PC-9 (cell line): ENCODE results near the gene AP1B1. TPM values are rescaled to one million over a fixed set of nuclear protein-coding genes. Genes with fewer than 3 reads are reported as not detected.

Experiments
- BruUV-seq: library from RNA; stranded (reverse); fragments of 400-500 nt; replicated peaks from 2 replicates; lab custom pipeline; 2021; lab: Mats Ljungman, UMichigan
- CTCF ChIA-PET: fragments of 300-600 bp; sonication (Branson Sonifier 250); formaldehyde crosslinking; loops from one replicate; lab custom pipeline; 2022; ENCODE audit warnings: antibody characterized with exemption; lab: Charles Lee
- POLR2A ChIA-PET: fragments of 300-600 bp; sonication (Branson Sonifier 250); formaldehyde crosslinking; loops from one replicate; lab custom pipeline; 2022; ENCODE audit warnings: antibody characterized with exemption; ENCODE audit not compliant: unreplicated experiment; lab: Charles Lee
- DNase-seq, 2 experiments: peaks; one replicate each; pipeline versions ENCODE4 v3.0.0 to v3.0.0-alpha.2; 2015 to 2022; ENCODE audit warnings: mixed read lengths in 1 of 2
- H2AFZ ChIP-seq: fragments of 200-600 bp; sonication (generic); 2 replicates; pipeline ENCODE4 v1.8.1; 2017; ENCODE audit warnings: antibody characterized with exemption
- H3F3A ChIP-seq: fragments of 200-600 bp; sonication (generic); 2 replicates; pipeline ENCODE4 v1.8.1; 2017; ENCODE audit warnings: antibody characterized with exemption, mild to moderate bottlenecking, low read depth; ENCODE audit not compliant: insufficient read depth
- H3K27ac ChIP-seq: fragments of 200-600 bp; sonication (generic); 2 replicates; pipeline ENCODE4 v1.6.1; 2016; ENCODE audit warnings: mixed run types
- H3K27me3 ChIP-seq: fragments of 200-600 bp; sonication (generic); 2 replicates; pipeline ENCODE4 v1.6.1; 2016; ENCODE audit warnings: low read depth, mixed run types; ENCODE audit not compliant: insufficient read depth
- H3K36me3 ChIP-seq: fragments of 200-600 bp; sonication (generic); 2 replicates; pipeline ENCODE4 v1.6.1; 2016; ENCODE audit warnings: low read depth, mixed run types
- H3K4me1 ChIP-seq: fragments of 200-600 bp; sonication (generic); replicated peaks from 2 replicates; pipeline ENCODE4 v1.6.1; 2016; ENCODE audit warnings: mixed run types; ENCODE audit not compliant: insufficient read depth
- H3K4me2 ChIP-seq: fragments of 200-600 bp; sonication (generic); 2 replicates; pipeline ENCODE4 v1.6.1; 2017; ENCODE audit warnings: mixed run types
- H3K4me3 ChIP-seq: fragments of 200-600 bp; sonication (generic); 2 replicates; pipeline ENCODE4 v1.6.1; 2016; ENCODE audit warnings: mixed run types
- H3K79me2 ChIP-seq: fragments of 200-600 bp; sonication (generic); 2 replicates; pipeline ENCODE4 v1.6.1; 2017; ENCODE audit warnings: low read depth, mixed run types
- H3K9me2 ChIP-seq: fragments of 200-600 bp; sonication (generic); 2 replicates; pipeline ENCODE4 v1.8.1; 2017; ENCODE audit warnings: mild to moderate bottlenecking; ENCODE audit not compliant: insufficient read depth
- H3K9me3 ChIP-seq: fragments of 200-600 bp; sonication (generic); 2 replicates; pipeline ENCODE4 v1.8.1; 2016; ENCODE audit warnings: low read depth; ENCODE audit not compliant: insufficient read depth
- H4K20me1 ChIP-seq: fragments of 200-600 bp; sonication (generic); 2 replicates; pipeline ENCODE4 v1.8.1; 2017; ENCODE audit not compliant: insufficient read depth
- EZH2 ChIP-seq: fragments of 200-600 bp; sonication (generic); IDR thresholded peaks from 2 replicates; pipeline ENCODE4 v1.8.0; 2017; ENCODE audit warnings: antibody characterized with exemption, low read depth
- intact Hi-C: fragments of 100-400 bp; cut with micrococcal nuclease; formaldehyde crosslinking; loops from one replicate; pipeline ENCODE4 v1.10.0; 2022; ENCODE audit not compliant: unreplicated experiment
- total RNA-seq: library from RNA; stranded (reverse); gene quantifications from 2 replicates; pipeline ENCODE4 v1.2.3, GENCODE V29; 2021
- TF ChIP-seq, protein P1 (sequence below): fragments of 200-600 bp; sonication (generic); conservative IDR thresholded peaks from 2 replicates; pipeline ENCODE4 v1.6.1; 2017; ENCODE audit warnings: mixed run types, antibody characterized with exemption, mild to moderate bottlenecking, moderate library complexity

Gene AP1B1
- total RNA-seq, 1 experiment from 2014 or later: 50.8 TPM

DNA sequence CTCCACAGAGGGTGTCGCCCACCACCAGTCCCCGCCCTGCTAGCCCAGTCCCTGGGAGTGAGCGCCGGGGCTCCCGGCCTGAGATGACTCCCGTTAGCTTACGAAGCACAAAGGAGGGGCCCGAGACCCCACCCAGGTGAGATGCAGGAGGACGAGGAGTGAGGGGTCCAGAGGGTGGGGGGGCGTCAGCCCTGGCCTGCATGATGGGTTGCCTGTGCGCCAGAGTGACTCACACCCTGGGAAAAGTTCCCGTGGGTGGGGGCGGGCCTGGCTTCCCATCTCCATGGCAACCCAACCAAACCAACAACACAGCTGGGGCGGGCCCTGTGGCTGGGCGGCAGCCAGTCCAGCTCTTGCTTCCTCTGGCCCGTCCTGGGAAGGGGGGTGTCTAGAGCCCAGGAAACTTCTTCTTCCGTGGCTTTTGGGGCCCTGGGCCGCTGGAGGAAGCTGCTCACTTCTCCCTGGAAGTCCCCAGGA lies 77.5 kb downstream of the AP1B1 start:
- POLR2A ChIA-PET: interaction anchor here (0.7 kb wide), 1 partner anchor 33 kb away, joined by 3 read pairs; no protein-coding TSS in a partner anchor
- no peak overlapping the region for H3K27ac ChIP-seq

DNA sequence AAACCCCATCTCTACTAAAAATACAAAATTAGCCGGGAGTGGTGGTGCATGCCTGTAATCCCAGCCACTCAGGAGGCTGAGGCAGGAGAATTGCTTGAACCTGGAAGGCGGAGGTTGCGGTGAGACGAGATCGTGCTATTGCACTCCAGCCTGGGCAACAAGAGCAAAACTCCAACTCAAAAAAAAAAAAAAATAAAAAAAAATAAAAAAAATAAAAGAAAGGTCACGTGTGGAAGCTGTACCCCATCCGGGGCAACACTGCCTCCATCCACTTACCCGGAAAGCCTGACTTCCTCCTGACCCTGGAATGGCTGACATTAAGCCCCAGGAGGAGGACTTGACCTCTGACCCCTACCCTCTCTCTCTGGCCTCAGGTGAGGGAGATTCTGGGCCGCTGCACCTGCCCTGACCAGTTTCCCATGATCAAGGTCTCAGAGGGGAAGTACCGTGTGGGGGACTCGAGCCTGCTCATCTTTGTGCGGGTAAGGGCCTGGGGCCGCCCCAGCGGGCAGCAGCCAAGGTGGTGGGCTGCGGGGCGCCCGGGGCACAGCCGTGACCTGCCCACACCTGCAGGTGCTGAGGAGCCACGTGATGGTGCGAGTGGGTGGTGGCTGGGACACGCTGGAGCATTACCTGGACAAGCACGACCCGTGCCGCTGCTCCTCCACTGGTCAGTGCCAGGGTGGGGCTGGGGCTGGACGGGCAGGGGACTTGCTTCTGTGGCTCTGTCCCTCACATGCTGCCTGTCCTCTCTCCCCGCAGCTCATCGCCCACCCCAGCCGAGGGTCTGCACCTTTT lies 78.1 kb downstream of the AP1B1 start:
- no peak overlapping the region for H2AFZ ChIP-seq
- TF ChIP-seq, protein P1, sequence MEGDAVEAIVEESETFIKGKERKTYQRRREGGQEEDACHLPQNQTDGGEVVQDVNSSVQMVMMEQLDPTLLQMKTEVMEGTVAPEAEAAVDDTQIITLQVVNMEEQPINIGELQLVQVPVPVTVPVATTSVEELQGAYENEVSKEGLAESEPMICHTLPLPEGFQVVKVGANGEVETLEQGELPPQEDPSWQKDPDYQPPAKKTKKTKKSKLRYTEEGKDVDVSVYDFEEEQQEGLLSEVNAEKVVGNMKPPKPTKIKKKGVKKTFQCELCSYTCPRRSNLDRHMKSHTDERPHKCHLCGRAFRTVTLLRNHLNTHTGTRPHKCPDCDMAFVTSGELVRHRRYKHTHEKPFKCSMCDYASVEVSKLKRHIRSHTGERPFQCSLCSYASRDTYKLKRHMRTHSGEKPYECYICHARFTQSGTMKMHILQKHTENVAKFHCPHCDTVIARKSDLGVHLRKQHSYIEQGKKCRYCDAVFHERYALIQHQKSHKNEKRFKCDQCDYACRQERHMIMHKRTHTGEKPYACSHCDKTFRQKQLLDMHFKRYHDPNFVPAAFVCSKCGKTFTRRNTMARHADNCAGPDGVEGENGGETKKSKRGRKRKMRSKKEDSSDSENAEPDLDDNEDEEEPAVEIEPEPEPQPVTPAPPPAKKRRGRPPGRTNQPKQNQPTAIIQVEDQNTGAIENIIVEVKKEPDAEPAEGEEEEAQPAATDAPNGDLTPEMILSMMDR: no peak
- no peak for TF ChIP-seq EZH2
- no peaks in the 10 kb centered on the region for H3K36me3 ChIP-seq
- ChIA-PET CTCF (interaction anchor here (0.6 kb wide), 1 partner anchor 48 kb away, joined by 10 read pairs; no protein-coding TSS in a partner anchor), POLR2A (interaction anchor here (0.7 kb wide), 1 partner anchor 34 kb away, joined by 3 read pairs; no protein-coding TSS in a partner anchor)
- no peaks in the 10 kb centered on the region for H3K27me3 ChIP-seq
- peak overlapping the region; percentile 37; the same call in 1 of the 2 replicates for H3K4me2 ChIP-seq
- no peak overlapping the region for H3K27ac ChIP-seq
- no peaks in the 10 kb centered on the region for H3K9me3 ChIP-seq
- no peaks in the 10 kb centered on the region for H3K9me2 ChIP-seq
- BruUV-seq: no TSS peak
- H3K79me2 ChIP-seq: 0 out of 2 replicates have a peak, but pooled peaks cover 7% of the 10 kb centered on the region
- peaks cover 28% of the 10 kb centered on the region for H3K4me1 ChIP-seq
- DNase-seq: no peak
- H3K4me3 ChIP-seq: no peak overlapping the region
- H4K20me1 ChIP-seq: no peaks in the 10 kb centered on the region
- peaks cover 24% of the 10 kb centered on the region; the same call in 1 of the 2 replicates for H3F3A ChIP-seq
- intact Hi-C loops: no loop called here

More for the DNA sequence above, 77.5 kb downstream of the AP1B1 start:
- no peaks in the 10 kb centered on the region for H3K9me2 ChIP-seq
- TF ChIP-seq, protein P1: no peak
- TF ChIP-seq EZH2: no peak
- no peaks in the 10 kb centered on the region for H3K27me3 ChIP-seq
- H3K36me3 ChIP-seq: no peaks in the 10 kb centered on the region
- H3K9me3 ChIP-seq: no peaks in the 10 kb centered on the region
- H3K4me3 ChIP-seq: no peak overlapping the region
- no peaks in the 10 kb centered on the region for H4K20me1 ChIP-seq
- H3K4me1 ChIP-seq: peaks cover 28% of the 10 kb centered on the region
- H3K79me2 ChIP-seq: 0 out of 2 replicates have a peak, but pooled peaks cover 7% of the 10 kb centered on the region
- H3F3A ChIP-seq: peaks cover 18% of the 10 kb centered on the region; the same call in 1 of the 2 replicates
- intact Hi-C loops: loop anchor here (1.0 kb wide), 1 partner anchor 33 kb away; no protein-coding TSS in a partner anchor
- peak overlapping the region; percentile 37; the same call in 1 of the 2 replicates for H3K4me2 ChIP-seq
- CTCF ChIA-PET: no interaction called here
- H2AFZ ChIP-seq: no peak overlapping the region
- peak; percentile 84 to 93 for DNase-seq
- BruUV-seq: no TSS peak

DNA sequence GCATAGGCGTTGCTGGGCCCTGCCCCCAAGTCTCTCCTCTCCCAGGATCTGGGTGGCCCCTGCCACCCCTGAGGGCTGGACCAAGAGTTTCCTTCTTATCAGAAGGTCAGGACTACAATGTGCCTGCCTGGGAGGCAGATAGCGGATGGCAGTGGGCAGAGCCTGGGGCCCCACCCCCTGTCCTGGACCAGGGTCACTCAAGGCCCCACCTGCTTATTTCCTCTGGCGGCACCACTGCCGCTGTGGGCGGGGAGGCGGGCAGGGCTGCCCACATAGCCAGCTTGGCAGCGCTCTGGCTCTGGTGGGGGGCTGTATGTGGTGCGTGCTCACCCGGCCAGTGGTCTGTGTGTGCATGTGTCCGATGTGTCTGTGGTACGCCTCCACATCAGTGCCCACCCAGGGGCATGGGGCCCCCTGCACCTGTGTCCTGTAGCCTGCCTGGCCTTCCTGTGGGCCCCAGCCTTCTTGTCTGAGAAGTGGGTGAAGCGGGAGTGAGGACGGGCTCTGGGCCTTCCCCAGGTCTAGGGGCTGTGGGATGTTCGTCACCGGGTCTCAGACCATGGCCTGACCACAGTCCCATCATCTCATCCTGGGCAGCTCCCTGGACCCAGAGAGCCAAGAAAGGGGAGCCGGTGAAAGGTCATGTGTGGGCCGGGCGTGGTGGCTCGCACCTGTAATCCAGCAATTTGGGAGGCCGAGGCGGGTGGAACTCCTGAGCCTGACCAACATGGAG lies 78.9 kb downstream of the AP1B1 start:
- TF ChIP-seq, protein P1: no peak
- no peak for TF ChIP-seq EZH2
- H2AFZ ChIP-seq: no peak overlapping the region
- H3F3A ChIP-seq: peaks cover 26% of the 10 kb centered on the region; the same call in 1 of the 2 replicates
- no peaks in the 10 kb centered on the region for H3K9me3 ChIP-seq
- no peak overlapping the region for H3K27ac ChIP-seq
- H3K4me2 ChIP-seq: no peak overlapping the region
- peaks cover 28% of the 10 kb centered on the region for H3K4me1 ChIP-seq
- no peak overlapping the region for H3K4me3 ChIP-seq
- ChIA-PET POLR2A (no interaction called here), CTCF (interaction anchor here (0.6 kb wide), 1 partner anchor 47 kb away, joined by 10 read pairs; no protein-coding TSS in a partner anchor)
- BruUV-seq: no TSS peak
- no peaks in the 10 kb centered on the region for H3K9me2 ChIP-seq
- H3K27me3 ChIP-seq: no peaks in the 10 kb centered on the region
- intact Hi-C loops: loop anchor here (10.0 kb wide), 1 partner anchor 75 kb away; the partner anchor contains the start of gene AP1B1
- no peak for DNase-seq
- H4K20me1 ChIP-seq: no peaks in the 10 kb centered on the region
- H3K79me2 ChIP-seq: 0 out of 2 replicates have a peak, but pooled peaks cover 7% of the 10 kb centered on the region
- H3K36me3 ChIP-seq: no peaks in the 10 kb centered on the region
